ENCODE measurements around the gene ALDH1A2. TPM values are rescaled to one million over a fixed set of nuclear protein-coding genes. Genes with fewer than 3 reads are reported as not detected.
"Not testable (repeated sequence)": the region's sequence is repeated elsewhere in the genome, so short reads cannot be mapped to it uniquely, and the experiment has no call there.

The ALDH1A2 gene
- 0.08 and 2.1 TPM in 2 replicates for total RNA-seq (ENCODE audit: low replicate concordance)

GRCh38 chr15:58065445-58066041 lies at the start of gene ALDH1A2:
Gene ALDH1A2 (minus strand): TSS chr15:58065711. CDS start chr15:58065650, 61 bp downstream.
- DNase-seq (ENCODE audit: low read depth): no peak
- peak within 1 kb of the TSS; percentile 44 for H3K4me3 ChIP-seq (ENCODE audit: low read depth, low read length)

GRCh38 chr15:58114812-58115211 lies 49.3 kb upstream of the ALDH1A2 start:
- no peak for TF ChIP-seq CTCF (IDR thresholded peaks at IDR 0.05; ENCODE audit: insufficient read depth, low read length)
- no peak overlapping the region for H3K4me3 ChIP-seq (ENCODE audit: low read depth, low read length)
- DNase-seq (ENCODE audit: low read depth): no peak

More at GRCh38 chr15:58065445-58066041, at the start of gene ALDH1A2:
- TF ChIP-seq CTCF (IDR thresholded peaks at IDR 0.05; ENCODE audit: insufficient read depth, low read length): no peak

- DNase-seq (ENCODE audit: low read depth): no peak
- TF ChIP-seq CTCF (IDR thresholded peaks at IDR 0.05; ENCODE audit: insufficient read depth, low read length): no peak
- no peak overlapping the region for H3K4me3 ChIP-seq (ENCODE audit: low read depth, low read length)
Observed at GRCh38 chr15:58114388-58114787, 48.9 kb upstream of the ALDH1A2 start.

- not testable (repeated sequence) for DNase-seq (ENCODE audit: low read depth); H3K4me3 ChIP-seq (ENCODE audit: low read depth, low read length)
Observed at GRCh38 chr15:58113358-58113757, 47.8 kb upstream of the ALDH1A2 start.

- no peak for TF ChIP-seq CTCF (IDR thresholded peaks at IDR 0.05; ENCODE audit: insufficient read depth, low read length)
- no peak for DNase-seq (ENCODE audit: low read depth)
- H3K4me3 ChIP-seq (ENCODE audit: low read depth, low read length): no peak overlapping the region
Observed at GRCh38 chr15:58111718-58112104, 46.2 kb upstream of the ALDH1A2 start.

- no peak for DNase-seq (ENCODE audit: low read depth)
- H3K4me3 ChIP-seq (ENCODE audit: low read depth, low read length): no peak overlapping the region
- no peak for TF ChIP-seq CTCF (IDR thresholded peaks at IDR 0.05; ENCODE audit: insufficient read depth, low read length)
Observed at GRCh38 chr15:58110999-58111717, 45.6 kb upstream of the ALDH1A2 start.

GRCh38 chr15:58109419-58109818 lies 43.9 kb upstream of the ALDH1A2 start:
- TF ChIP-seq CTCF (IDR thresholded peaks at IDR 0.05; ENCODE audit: insufficient read depth, low read length): no peak
- H3K4me3 ChIP-seq (ENCODE audit: low read depth, low read length): no peak overlapping the region
- DNase-seq (ENCODE audit: low read depth): no peak

All from fibroblast of the aortic adventitia (primary cell).